Measurements from ENCODE around the gene CELSR1.

Gene CELSR1

GRCh38 chr22:46394622-46395021 lies 142.8 kb downstream of the CELSR1 start:
- DNase-seq (ENCODE audit: low spot score) = no peak

DNA sequence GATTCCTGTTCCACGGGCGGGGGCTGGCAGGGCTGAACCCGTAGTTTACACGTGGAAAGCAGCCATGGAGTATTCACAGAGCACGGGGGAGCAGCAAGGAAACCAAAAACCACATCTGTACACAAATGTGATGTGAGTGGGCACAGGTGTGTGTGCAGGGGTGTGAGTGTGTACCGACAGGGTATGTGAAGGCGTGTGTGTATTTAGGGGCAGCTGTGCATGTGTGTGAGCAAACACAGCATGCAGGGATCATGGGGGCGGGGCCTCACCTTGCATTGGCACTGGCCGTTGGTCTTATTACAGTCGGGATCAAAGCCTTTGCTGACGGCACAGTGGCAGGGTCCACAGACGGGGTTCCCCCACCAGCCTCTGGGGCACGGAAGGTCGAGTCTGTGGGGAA lies 143.5 kb downstream of the CELSR1 start:
- no peak for DNase-seq (ENCODE audit: low spot score)

GRCh38 chr22:46392137-46392844 lies 145.1 kb downstream of the CELSR1 start:
- DNase-seq (ENCODE audit: low spot score) = no peak

DNA sequence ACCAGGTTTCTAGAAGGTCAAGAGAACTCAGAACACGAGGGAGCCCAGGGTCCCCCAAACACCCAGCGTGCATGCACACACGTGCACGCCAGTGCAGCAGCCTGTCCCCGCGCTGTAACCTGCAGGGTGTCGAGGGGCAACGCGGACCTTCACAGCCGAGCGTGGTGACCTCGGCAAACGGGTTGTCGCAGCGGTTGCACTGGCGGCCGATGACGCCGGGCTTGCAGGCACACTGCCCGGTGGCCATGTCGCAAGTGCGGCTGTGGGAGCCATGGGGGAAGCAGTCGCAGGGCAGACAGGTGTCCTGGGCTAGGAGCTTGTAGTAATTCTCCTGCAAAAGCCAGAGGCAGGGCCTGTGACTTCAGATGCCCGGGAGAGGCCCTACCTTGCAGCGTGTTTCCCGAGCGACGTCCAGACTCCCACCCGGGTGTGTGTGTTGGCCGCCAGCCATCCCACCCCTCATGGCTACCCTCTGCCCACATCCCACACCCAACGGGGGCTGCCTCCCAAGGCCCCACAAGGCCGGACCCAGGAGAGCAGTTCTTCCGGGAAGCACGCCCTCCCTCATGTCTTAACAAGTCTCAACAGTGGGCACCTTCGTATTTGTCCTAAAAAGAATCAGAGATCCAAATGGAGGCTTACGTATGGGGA lies 145.8 kb downstream of the CELSR1 start:
- DNase-seq (ENCODE audit: low spot score) = no peak

DNA sequence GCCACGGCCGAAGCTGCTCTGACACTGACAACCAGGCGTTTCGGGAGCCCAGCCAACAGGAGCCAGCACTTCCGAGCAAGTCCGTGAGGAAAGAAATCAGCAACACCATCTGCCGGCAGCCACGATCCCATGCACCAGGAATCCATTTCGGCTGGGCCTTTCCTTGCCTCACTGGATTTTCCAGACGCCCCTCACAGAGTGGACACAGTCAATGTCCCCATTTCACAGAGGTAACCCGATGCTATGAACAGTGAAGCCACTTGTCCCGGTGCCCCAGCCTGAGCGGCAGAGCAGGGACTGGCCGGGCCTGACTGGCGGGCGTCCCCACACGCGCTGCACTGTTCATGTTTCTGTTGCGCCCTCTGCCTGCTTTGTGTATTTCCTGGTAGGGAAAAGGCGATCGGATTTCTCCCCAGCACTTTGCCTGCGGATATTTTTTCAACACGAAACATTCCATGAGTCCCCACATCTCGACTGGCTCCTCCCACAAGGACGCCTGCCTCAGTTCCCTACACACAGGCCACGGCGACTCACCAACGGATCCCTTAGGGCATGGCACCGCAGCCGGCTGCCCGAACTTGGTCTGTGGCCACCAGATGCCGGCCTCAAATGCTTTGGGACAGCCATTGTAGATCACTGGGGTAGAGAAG lies 146.6 kb downstream of the CELSR1 start:
- no peak for DNase-seq (ENCODE audit: low spot score)

DNA sequence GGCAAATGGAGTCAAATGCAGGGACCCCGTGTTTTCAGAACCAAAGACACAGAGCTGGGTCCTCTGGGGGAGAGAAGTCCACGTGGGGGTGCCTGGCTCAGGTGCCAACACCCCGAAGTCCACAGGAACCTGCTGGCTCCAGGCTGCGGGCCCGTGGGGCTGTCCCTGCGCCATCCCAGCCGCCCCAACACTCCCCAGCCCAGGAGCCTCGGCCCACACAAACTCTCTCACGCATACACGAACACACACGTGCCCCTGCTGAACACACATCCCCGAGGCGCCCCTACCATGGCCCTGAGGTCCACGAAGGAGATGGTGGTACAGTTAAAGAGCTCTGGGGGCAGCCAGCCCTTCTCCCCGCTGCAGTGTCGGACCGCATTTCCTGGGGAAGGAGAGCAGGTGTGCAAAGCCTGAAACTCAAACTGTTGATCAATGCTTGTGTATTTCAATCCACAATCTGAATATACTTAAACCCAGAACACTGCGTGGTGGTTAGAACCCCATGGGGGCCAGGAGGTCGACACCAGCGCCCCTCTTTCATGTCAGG lies 147.2 kb downstream of the CELSR1 start:
- DNase-seq (ENCODE audit: low spot score) = no peak

GRCh38 chr22:46389081-46389480 lies 148.3 kb downstream of the CELSR1 start:
- DNase-seq (ENCODE audit: low spot score) = no peak

- no peak for DNase-seq (ENCODE audit: low spot score)
These were observed 148.8 kb downstream of the CELSR1 start for GRCh38 chr22:46388647-46389046.

GRCh38 chr22:46387748-46388147 lies 149.7 kb downstream of the CELSR1 start:
- DNase-seq (ENCODE audit: low spot score) = no peak

- DNase-seq (ENCODE audit: low spot score) = no peak
These were observed 151.1 kb downstream of the CELSR1 start for GRCh38 chr22:46386312-46386711.

- no peak for DNase-seq (ENCODE audit: low spot score)
These were observed 154.9 kb downstream of the CELSR1 start for GRCh38 chr22:46382524-46382923.

DNA sequence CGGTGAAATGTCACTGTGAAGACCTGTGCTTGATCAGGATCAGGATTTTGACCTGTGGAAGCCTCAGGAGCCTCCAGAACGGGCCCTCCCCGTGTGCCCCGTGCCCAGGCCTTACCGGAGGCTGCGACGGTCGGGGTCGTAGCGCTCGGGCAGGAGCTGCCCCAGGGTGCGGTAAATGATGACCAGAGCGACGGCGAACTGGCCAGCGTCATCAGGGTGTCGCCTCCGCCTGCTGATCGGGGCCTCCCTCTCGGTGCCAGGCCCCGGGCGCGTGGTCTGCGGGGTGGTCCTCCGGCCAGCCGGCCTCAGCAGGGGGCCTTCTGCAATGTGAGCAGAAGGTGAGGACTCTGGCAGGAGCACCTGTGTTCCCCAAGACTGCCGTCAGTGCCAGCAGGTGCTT lies 155.7 kb downstream of the CELSR1 start:
- DNase-seq (ENCODE audit: low spot score) = no peak

DNA sequence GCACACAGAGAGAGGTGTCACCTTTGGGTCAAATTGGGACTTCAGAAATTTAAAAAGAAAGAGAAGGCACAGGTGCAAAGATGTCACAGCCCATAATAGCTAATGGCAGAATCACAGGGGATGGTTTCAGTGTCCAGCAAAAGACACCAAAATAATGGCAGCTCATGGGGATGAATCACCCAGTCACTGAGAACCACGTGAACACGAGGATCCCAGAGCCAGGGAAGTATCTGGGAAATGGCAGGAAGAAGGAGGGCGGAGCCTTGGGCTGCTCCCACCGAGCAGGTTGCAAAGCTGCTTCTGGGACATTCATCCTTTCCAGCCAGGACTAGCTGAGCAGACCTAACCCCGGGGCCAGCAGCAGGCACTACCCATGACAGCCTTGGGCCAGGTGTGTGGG lies 156.3 kb downstream of the CELSR1 start:
- no peak for DNase-seq (ENCODE audit: low spot score)

- DNase-seq (ENCODE audit: low spot score) = no peak
These were observed 156.8 kb downstream of the CELSR1 start for GRCh38 chr22:46380581-46380980.

DNA sequence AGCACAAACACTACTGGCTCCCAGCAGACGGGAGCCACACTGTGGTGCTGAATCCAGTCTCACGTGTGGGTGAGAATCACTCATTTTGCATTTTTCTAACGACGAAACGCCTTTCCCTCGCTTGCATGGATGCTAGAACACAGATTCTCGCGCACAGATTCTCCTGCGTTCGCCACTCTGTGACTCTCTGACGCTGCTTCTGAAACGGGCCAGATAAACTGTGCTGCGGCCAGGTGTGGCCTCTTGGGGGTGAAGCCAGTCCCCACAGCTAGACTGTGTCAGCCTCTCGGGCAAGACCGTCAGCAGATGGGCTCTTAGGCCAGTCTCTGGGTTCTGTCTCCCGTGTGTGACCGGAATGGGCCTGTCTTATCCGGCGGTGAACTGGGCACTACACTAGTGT lies 157.4 kb downstream of the CELSR1 start:
- no peak for DNase-seq (ENCODE audit: low spot score)

GRCh38 chr22:46379066-46379930 lies 158.1 kb downstream of the CELSR1 start:
- DNase-seq (ENCODE audit: low spot score) = no peak

DNA sequence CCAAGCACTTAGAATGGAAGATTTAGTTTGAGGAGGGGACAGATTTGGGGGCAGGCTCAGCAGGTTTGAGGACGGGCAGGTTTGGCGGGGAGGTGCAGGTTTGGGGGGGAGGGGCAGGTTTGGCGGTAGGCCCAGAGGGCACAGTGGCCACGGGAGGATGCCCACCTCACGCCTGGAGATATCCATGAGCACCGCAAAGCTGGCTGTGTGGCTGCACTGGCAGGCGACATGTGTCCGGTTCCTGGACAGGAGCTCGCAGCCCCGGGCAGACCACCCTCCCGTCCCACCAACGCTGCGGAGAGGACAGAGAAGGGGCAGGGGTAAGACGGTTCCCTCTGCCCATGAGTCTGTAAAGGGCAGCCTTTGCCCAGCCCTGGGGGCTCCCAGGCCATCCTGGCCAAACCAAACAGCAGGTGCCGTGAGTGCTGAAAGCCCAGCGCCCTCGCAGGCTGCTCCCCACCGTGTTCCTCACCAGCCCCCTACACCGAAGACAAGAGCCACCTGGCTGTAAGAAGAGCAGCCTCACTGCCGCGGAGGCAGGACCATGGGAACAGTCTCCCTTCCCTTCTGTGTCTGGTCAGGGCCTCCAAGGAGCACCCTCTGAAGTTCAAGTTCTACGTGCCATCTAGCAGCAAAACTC lies 158.9 kb downstream of the CELSR1 start:
- DNase-seq (ENCODE audit: low spot score) = no peak

GRCh38 chr22:46377525-46378425 lies 159.6 kb downstream of the CELSR1 start:
- DNase-seq (ENCODE audit: low spot score) = peak; percentile 91

DNA sequence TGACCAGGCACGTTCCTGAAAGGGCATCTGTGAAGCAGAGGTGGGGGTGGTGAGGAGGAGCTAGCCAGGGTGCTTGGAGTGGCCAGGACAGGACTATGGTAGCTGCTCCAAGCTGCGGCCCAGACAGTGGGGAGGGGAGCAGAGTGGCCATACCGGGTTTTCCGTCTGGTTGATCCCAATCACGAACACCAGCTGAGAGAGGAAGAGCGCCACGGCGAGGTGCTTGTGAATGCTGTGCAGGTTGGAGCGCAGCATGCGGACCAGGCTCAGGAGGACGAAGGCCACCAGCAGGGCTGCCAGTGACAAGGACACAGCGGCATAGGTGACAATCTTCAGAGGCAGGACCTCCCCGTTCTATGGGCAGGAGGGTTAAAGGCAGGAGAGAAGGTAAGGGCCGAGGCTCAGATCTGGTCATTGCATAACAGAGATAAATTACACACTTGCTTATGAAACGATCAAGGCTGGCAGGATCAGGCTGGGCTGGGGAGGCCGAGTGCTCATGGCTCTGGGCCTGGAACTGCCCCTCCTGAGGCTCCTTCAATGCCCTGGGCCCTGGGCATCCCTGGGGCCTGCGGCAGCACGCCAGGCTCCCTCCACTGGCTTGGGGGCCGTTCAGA lies 160.4 kb downstream of the CELSR1 start:
- no peak for DNase-seq (ENCODE audit: low spot score)

- no peak for DNase-seq (ENCODE audit: low spot score)
These were observed 161.3 kb downstream of the CELSR1 start for GRCh38 chr22:46376111-46376510.
